CD4-positive, alpha-beta T cell treated with Interleukin-4 for 1 hour (primary cell): ENCODE results near the gene KIAA0040.
A peak's percentile ranks its signal among the peaks of the same experiment; 100 is the strongest.

Experiments
- DNase-seq, 2 donors: peaks; one replicate each; pipeline ENCODE4 v3.0.0-alpha.2; 2020 to 2022

Gene KIAA0040

GRCh38 chr1:175200678-175201521 is 8.3 kb upstream of the KIAA0040 start:
- DNase-seq = no peak

- DNase-seq = no peak
Measured at GRCh38 chr1:175198332-175198731, 5.8 kb upstream of the KIAA0040 start.

GRCh38 chr1:175197531-175197930 is 5.0 kb upstream of the KIAA0040 start:
- peak in 1 of 2 donors; percentile 39 for DNase-seq

- DNase-seq = peak in 1 of 2 donors; percentile 18
Measured at GRCh38 chr1:175195798-175196197, 3.2 kb upstream of the KIAA0040 start.

- no peak for DNase-seq
Measured at GRCh38 chr1:175195281-175195680, 2.7 kb upstream of the KIAA0040 start.

- DNase-seq = no peak
Measured at GRCh38 chr1:175193527-175193910, 943 bp upstream of the KIAA0040 start.

- DNase-seq = peak in 1 of 2 donors; percentile 41
Measured at GRCh38 chr1:175192111-175192629, 406 bp downstream of the KIAA0040 start.

GRCh38 chr1:175191659-175192058 is 917 bp downstream of the KIAA0040 start:
- DNase-seq = peak in 1 of 2 donors; percentile 55

GRCh38 chr1:175188936-175189335 is 3.6 kb downstream of the KIAA0040 start:
- DNase-seq = peak; percentile 70 to 78

GRCh38 chr1:175186433-175187160 is 6.0 kb downstream of the KIAA0040 start:
- no peak for DNase-seq

GRCh38 chr1:175185903-175186302 is 6.7 kb downstream of the KIAA0040 start:
- no peak for DNase-seq

- DNase-seq = no peak
Measured at GRCh38 chr1:175183586-175183985, 9.0 kb downstream of the KIAA0040 start.

- DNase-seq = no peak
Measured at GRCh38 chr1:175182201-175182746, 10.3 kb downstream of the KIAA0040 start.

- no peak for DNase-seq
Measured at GRCh38 chr1:175179837-175180590, 12.6 kb downstream of the KIAA0040 start.

GRCh38 chr1:175178456-175178855 is 14.1 kb downstream of the KIAA0040 start:
- no peak for DNase-seq

GRCh38 chr1:175178056-175178455 is 14.5 kb downstream of the KIAA0040 start:
- DNase-seq = no peak

- DNase-seq = no peak
Measured at GRCh38 chr1:175176246-175176645, 16.3 kb downstream of the KIAA0040 start.

- peak in 1 of 2 donors; percentile 48 for DNase-seq
Measured at GRCh38 chr1:175174309-175175102, 18.1 kb downstream of the KIAA0040 start.

GRCh38 chr1:175173531-175173930 is 19.0 kb downstream of the KIAA0040 start:
- DNase-seq = no peak

- DNase-seq = no peak
Measured at GRCh38 chr1:175172503-175172902, 20.1 kb downstream of the KIAA0040 start.

GRCh38 chr1:175171036-175171913 is 21.3 kb downstream of the KIAA0040 start:
- DNase-seq = no peak
